Parathyroid adenoma (tissue), 2 donors: ENCODE measurements around the gene NENF.

Source experiments
- H2AFZ ChIP-seq: fragments of 300-600 bp; sonication (generic); one replicate; pipeline ENCODE4 v1.7.0; 2017; ENCODE audit warnings: antibody characterized with exemption, mild to moderate bottlenecking
- H3K27ac ChIP-seq: fragments of 300-600 bp; sonication (generic); one replicate; pipeline ENCODE4 v1.7.0; 2017
- H3K27me3 ChIP-seq: fragments of 300-600 bp; sonication (generic); one replicate; pipeline ENCODE4 v1.7.0; 2017; ENCODE audit warnings: low read length; ENCODE audit not compliant: control insufficient read depth, insufficient read depth
- H3K36me3 ChIP-seq: fragments of 300-600 bp; sonication (generic); one replicate; pipeline ENCODE4 v1.7.0; 2017; ENCODE audit warnings: low read length; ENCODE audit not compliant: control insufficient read depth, insufficient read depth
- H3K4me1 ChIP-seq: fragments of 300-600 bp; sonication (generic); one replicate; pipeline ENCODE4 v1.7.0; 2017; ENCODE audit warnings: control low read depth
- H3K4me2 ChIP-seq: fragments of 300-600 bp; sonication (generic); one replicate; pipeline ENCODE4 v1.7.0; 2017; ENCODE audit warnings: low read length
- H3K4me3 ChIP-seq: fragments of 300-600 bp; sonication (generic); one replicate; pipeline ENCODE4 v1.7.0; 2017; ENCODE audit warnings: low read depth, low read length
- H3K79me2 ChIP-seq: fragments of 300-600 bp; sonication (generic); one replicate; pipeline ENCODE4 v1.7.0; 2017; ENCODE audit warnings: control low read depth
- H3K9ac ChIP-seq: fragments of 300-600 bp; sonication (generic); one replicate; pipeline ENCODE4 v1.7.0; 2017; ENCODE audit warnings: mild to moderate bottlenecking
- H3K9me3 ChIP-seq: fragments of 300-600 bp; sonication (generic); one replicate; pipeline ENCODE4 v1.7.0; 2017; ENCODE audit warnings: low read length; ENCODE audit not compliant: control insufficient read depth
- TF ChIP-seq, protein P1 (sequence below): fragments of 300-600 bp; sonication (generic); IDR thresholded peaks from one replicate; pipeline ENCODE4 v1.7.0; 2017; ENCODE audit warnings: antibody characterized with exemption, mild to moderate bottlenecking
- donor health status: primary hyperparathyroidism.

NENF gene

DNA sequence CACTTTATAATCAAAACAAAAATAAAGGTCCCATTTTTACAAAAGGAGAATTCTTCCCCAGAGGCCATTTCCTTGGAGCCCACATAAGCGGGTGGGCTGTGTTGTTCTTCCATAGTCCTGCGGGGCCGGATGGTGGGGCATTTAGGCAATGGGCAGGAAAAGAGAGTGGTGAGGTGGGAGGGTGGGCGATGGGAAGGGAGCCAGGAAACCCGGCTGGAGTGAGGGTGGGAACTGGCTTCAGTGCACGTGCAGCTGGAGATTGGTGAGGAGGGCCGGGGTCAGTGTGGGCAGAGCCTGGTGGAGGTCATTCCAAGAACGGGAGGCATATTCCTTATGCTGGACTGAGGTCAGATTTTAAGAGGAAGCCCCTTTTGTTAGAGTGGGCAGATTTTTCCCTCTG is 13.6 kb downstream of the NENF start:
- no peaks in the 10 kb centered on the region for H3K36me3 ChIP-seq
- no peaks in the 10 kb centered on the region for H3K9me3 ChIP-seq
- no peak overlapping the region for H2AFZ ChIP-seq
- no peaks in the 10 kb centered on the region for H3K79me2 ChIP-seq
- no peak overlapping the region for H3K9ac ChIP-seq
- H3K4me1 ChIP-seq, result no peaks in the 10 kb centered on the region
- no peak overlapping the region for H3K4me3 ChIP-seq
- no peak overlapping the region for H3K4me2 ChIP-seq
- no peak overlapping the region for H3K27ac ChIP-seq
- H3K27me3 ChIP-seq, result no peaks in the 10 kb centered on the region
- TF ChIP-seq, protein P1, sequence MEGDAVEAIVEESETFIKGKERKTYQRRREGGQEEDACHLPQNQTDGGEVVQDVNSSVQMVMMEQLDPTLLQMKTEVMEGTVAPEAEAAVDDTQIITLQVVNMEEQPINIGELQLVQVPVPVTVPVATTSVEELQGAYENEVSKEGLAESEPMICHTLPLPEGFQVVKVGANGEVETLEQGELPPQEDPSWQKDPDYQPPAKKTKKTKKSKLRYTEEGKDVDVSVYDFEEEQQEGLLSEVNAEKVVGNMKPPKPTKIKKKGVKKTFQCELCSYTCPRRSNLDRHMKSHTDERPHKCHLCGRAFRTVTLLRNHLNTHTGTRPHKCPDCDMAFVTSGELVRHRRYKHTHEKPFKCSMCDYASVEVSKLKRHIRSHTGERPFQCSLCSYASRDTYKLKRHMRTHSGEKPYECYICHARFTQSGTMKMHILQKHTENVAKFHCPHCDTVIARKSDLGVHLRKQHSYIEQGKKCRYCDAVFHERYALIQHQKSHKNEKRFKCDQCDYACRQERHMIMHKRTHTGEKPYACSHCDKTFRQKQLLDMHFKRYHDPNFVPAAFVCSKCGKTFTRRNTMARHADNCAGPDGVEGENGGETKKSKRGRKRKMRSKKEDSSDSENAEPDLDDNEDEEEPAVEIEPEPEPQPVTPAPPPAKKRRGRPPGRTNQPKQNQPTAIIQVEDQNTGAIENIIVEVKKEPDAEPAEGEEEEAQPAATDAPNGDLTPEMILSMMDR, result no peak

DNA sequence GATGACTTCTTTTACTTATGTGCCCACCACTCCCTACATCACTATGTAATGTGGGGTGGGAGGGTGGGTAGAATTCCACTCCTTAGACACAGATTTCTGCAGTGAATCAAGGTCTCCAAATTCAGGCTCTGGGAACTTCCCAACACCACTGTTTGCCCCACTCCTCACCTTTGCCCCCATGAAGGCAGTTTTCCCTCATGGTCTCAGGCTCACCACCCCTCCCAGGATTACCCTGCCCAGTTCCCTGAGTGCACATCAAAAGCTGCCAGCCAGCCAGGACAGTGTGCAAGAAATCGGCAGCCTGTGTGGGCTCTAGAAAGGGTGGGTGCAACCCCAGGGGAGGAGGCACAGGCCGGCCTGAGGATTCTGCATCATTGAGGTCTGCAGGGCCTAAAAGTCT is 14.8 kb downstream of the NENF start:
- Histone ChIP-seq H3K4me3 (no peak overlapping the region), H3K9me3 (no peaks in the 10 kb centered on the region), H3K36me3 (no peaks in the 10 kb centered on the region), H3K79me2 (no peaks in the 10 kb centered on the region), H3K4me1 (no peaks in the 10 kb centered on the region), H3K9ac (no peak overlapping the region), H3K4me2 (no peak overlapping the region), H2AFZ (no peak overlapping the region), H3K27ac (no peak overlapping the region), H3K27me3 (no peaks in the 10 kb centered on the region)
- TF ChIP-seq, protein P1, result no peak

DNA sequence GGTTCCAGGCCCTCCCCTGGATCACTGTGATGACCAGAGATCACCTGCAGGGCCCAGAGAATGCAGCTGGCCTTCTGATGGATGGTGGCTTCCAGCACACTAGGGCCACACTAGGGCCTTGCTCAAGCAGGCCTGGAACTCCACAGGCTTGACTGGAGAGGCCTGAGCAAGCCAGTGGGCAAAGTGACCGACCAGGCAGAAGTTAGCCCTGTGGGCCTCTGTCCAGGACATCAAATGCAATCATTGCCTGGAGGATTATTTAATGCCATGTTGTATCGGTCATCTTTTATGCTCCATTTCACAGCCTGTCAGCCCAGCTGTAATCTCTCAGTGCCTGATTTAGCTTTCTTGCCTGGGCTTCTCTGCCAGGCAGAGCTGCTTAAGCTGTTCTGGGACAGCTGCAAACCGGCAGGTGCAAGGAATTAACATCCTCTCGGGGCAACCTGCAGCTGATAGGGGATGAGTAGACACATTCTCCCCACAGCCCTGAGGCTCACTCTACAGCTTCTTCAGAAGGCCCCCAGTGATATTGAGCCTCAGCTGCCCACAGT is 17.7 kb downstream of the NENF start:
- Histone ChIP-seq H3K9me3 (no peaks in the 10 kb centered on the region), H3K79me2 (no peaks in the 10 kb centered on the region), H3K4me2 (no peak overlapping the region), H3K36me3 (no peaks in the 10 kb centered on the region), H3K4me1 (no peaks in the 10 kb centered on the region), H2AFZ (peak overlapping the region; percentile 11), H3K9ac (no peak overlapping the region), H3K27ac (peak overlapping the region; percentile 19), H3K27me3 (no peaks in the 10 kb centered on the region), H3K4me3 (no peak overlapping the region)
- TF ChIP-seq, protein P1, result no peak

DNA sequence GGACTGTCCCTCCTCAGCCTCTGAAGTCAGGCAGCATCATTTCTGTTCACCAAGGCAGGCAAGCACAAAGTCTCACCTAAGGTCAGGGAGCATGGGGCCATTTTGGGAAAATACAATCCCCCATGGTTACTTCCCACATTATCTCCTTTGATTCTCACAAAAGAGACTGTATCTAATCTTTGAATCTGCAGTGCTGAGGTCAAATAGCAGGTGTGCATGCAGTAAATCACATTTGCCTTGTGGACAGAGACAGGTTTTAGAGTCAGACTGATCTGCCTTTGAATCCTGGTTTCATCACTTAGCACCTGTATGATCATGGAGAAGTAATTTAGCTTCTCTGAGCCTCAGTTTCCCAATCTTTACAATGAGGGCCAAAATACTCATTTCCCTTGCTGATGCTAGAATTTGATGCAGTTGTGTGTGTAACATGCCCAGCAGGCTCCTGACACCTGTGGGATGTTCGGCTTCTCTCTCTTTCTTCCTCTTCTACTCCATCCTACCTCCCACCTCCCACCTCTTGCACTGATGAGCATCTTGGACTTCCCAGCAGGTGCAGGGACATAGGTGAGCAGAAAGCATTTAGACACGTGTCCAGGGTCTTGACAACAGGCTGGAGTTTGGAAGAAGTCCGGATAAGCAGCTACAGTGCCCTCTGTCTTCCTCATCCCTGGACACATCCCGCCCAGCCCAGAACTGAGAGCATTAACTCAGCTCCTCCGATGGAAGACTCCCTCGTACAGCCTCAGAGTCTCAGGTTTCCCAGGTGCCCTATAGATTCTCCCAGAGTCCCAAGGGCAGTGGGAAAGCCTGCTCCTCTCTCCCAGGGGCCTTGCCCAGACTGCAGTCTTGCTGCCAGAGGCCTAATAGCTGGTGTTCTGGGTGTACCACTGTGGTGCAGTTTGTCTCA is 18.9 kb downstream of the NENF start:
- Histone ChIP-seq H3K4me3 (no peak overlapping the region), H2AFZ (no peak overlapping the region), H3K27me3 (no peaks in the 10 kb centered on the region), H3K9me3 (no peaks in the 10 kb centered on the region), H3K9ac (no peak overlapping the region), H3K27ac (no peak overlapping the region), H3K4me1 (no peaks in the 10 kb centered on the region), H3K79me2 (no peaks in the 10 kb centered on the region), H3K36me3 (no peaks in the 10 kb centered on the region), H3K4me2 (no peak overlapping the region)
- TF ChIP-seq, protein P1, result no peak
